Measurements from ENCODE around the gene MNT.

DNA sequence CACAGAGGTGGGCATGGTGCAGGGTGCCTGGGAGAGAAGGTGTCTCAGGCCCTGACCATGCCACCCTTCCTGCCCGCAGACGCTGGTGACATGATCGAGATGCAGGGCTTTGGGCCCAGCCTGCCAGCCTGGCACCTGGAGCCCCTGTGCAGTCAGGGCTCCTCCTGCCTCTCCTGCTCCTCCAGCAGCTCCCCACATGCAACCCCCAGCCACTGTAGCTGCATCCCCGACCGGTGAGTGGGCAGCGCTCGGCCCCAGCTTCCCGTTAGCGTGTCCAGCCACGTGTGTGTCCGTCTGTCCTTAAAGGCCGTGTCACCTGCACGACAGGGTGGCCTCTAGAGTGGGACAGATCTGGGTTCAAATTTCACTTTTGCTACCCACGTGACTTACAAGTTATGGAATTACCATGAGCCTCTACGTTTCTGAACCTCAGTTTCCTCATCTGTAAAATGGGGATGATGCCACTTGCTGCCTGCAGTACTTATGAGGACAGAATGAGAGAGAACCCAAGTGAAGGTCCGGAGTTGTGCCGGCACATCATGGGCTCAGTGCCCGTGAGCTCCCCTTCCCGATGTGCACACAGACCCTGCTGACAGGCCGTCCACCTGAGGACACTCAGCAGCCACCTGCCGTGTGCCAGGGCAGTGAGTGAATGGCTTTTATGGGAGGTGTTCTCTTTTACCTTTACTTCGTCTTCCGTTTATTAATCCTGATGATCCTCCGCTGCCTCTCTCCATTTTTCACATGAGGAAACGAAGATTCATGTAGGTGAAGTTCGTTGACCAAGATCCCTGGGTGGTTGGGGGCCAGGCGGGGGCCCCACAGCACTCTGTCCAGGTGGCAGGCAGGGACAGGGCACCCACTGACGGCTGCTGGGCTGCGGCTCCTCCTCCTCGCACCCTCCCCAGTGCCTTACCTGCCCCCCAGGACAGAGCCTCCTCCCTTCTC, 29.4 kb downstream of the MNT start:
- TF ChIP-seq, protein P1, sequence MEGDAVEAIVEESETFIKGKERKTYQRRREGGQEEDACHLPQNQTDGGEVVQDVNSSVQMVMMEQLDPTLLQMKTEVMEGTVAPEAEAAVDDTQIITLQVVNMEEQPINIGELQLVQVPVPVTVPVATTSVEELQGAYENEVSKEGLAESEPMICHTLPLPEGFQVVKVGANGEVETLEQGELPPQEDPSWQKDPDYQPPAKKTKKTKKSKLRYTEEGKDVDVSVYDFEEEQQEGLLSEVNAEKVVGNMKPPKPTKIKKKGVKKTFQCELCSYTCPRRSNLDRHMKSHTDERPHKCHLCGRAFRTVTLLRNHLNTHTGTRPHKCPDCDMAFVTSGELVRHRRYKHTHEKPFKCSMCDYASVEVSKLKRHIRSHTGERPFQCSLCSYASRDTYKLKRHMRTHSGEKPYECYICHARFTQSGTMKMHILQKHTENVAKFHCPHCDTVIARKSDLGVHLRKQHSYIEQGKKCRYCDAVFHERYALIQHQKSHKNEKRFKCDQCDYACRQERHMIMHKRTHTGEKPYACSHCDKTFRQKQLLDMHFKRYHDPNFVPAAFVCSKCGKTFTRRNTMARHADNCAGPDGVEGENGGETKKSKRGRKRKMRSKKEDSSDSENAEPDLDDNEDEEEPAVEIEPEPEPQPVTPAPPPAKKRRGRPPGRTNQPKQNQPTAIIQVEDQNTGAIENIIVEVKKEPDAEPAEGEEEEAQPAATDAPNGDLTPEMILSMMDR (IDR thresholded peaks at IDR 0.05) = no peak
- TF ChIP-seq POLR2A (IDR thresholded peaks at IDR 0.05) = no peak
